Right hindlimb (tissue), 1 donor: ENCODE data around the gene LRP1B.

Experiments used
- DNase-seq: peaks from one replicate; pipeline ENCODE4 v3.0.0-alpha.2; 2018

Gene LRP1B

DNA sequence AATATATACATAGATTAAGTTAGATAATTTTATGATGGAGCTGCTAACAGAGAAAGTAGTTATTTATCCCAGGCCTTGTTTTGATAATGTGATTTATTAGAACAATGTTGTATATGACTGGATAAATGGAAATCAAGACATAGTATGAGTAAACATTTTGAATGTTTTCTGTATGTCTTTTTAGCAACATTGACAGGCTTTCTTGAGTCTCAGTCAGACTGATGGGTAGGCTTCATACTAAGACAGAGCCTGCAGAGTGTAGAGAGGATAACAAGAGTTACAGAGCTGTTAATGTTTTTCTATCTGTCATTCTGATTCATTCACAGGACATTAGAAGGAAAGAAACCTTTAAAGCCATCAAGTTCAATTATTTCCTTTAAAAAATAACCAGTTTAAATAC lies 478.5 kb downstream of the LRP1B start:
- no peak for DNase-seq

DNA sequence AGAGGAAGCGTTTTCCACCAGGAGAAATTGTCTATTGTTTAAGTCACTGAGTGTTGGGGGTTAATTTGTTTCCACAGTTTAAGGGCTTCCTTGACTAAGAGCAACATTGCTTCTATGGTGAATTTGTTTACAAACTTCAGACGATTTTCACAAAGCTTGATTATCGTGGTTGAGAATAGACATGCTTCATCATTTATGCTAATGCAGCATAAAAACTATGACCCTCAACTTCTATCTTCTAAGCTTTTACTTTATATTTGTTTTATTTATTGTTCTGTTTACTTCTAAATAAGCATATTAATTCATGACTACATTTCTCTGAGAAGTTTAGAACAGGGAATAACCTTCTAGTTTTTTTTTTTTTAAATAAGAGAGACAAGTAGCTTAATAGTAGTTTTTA lies 483.5 kb downstream of the LRP1B start:
- DNase-seq: no peak

DNA sequence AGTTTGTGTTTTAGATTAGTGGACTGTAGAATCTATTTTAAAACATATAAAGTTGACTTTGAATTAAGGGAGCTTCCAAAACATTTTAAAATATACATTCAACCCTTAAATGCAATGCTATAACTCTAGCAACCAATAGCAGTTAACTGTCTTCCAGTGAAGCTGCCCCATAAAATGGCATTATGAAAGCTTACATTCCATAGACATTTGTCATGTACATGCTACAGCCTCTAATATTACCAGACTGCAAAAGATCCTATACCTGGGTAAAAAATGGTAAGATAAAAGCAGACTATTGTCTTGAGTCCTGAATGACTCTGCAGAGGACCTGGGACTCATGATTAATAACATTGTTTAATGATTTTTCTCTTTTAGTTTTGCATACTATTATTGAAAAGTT lies 489.4 kb downstream of the LRP1B start:
- no peak for DNase-seq

DNA sequence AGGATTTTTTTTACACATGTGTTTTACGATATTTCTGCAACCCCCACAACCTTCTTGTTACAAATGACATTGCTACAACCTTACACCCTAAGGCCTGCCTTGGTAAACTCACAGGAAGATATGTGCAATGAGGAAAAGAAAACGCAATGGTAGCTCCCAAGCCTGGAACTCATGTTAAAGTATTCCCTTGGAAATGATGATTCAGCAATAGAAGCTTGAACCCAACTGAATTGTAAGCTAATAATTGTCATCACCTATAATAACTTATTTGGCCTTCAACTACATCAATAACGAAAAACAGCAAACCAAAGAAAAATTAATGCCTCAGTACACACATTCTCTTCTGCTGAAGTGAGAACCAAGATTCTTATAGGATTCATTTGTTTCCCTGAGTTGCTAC lies 491.0 kb downstream of the LRP1B start:
- no peak for DNase-seq

DNA sequence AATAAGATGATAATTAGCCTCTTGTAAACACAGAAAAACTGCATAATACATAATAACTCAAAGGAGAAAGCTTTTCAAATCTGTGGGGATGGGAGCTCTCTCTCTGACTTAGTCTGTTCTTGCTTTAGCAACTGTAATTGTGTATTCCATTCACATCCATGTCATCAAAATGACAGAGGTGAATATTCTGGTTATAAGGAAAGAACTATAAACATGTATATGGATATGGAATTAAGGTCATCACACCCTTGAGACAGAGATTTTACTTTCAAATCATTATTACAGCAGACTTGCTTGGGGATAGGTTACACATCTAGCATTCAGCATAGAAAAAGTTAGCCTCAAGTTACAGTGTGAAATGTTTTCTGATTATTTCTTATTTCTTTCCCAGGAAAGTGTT lies 497.7 kb downstream of the LRP1B start:
- no peak for DNase-seq

DNA sequence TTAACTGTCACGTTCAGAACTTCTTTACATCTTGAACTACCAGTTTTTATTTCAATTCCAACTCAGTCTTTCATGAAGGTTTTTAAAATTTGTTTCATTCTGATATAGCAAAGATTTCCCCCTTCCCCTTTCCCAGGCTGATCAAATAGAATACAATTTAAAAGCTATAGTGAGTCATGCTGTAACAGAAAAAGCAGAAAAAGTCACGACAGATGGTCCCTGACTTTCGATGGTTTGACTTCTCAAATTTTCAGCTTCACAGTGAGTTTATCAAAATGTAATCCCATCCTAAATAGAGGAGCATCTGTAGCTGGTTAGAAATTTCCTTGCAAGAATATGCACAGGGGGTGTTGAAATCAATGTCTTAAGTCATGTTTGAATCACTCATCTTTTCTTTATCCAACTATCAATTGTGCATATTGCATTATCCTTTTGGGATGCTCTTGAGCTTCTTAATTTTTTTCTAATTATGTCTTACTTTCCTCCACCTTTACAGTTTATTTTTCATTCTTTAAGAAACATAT lies 500.3 kb downstream of the LRP1B start:
- no peak for DNase-seq

DNA sequence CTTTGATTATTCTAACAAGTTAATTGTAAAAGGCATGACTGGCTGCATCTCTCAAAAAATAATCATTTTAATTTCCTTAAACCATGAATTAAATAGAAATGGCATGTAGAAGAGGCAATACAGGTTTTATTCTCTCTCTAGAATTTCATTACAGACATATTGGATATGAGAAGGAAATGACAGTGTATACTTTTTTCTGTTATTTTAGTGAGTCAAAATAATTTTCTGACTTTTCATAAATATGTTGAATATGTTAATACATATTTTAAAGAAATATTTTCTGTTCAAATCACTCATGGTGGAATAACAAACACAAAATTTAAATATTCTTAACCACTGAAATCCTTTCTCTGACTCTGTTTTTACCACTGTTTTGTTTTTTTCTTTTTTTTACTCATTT lies 510.4 kb downstream of the LRP1B start:
- DNase-seq: no peak

GRCh38 chr2:141618457-141618856 lies 512.4 kb downstream of the LRP1B start:
- DNase-seq: no peak

DNA sequence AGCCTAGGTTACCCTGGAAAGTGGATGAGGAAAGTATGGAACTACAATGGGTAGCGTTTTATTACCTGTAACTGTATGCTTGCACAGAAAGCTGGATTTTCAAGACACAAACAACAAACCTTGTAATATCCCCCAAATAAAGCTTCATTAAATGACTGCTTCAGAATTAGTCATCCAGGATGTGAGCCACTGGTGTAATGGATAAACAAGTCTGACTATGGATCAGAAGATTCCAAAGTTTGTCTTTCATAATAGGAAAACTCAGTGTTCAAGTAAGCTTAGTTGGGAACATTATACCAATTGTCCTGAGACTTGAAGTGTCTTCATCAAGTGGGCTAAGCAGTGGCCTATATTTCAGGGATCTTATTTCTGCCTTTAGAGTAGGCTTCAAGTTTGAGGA lies 518.8 kb downstream of the LRP1B start:
- no peak for DNase-seq

GRCh38 chr2:141611176-141611571 lies 519.6 kb downstream of the LRP1B start:
- no peak for DNase-seq

GRCh38 chr2:141610564-141611175 lies 520.1 kb downstream of the LRP1B start:
- no peak for DNase-seq

- no peak for DNase-seq
These were observed 525.7 kb downstream of the LRP1B start for GRCh38 chr2:141605163-141605562.

DNA sequence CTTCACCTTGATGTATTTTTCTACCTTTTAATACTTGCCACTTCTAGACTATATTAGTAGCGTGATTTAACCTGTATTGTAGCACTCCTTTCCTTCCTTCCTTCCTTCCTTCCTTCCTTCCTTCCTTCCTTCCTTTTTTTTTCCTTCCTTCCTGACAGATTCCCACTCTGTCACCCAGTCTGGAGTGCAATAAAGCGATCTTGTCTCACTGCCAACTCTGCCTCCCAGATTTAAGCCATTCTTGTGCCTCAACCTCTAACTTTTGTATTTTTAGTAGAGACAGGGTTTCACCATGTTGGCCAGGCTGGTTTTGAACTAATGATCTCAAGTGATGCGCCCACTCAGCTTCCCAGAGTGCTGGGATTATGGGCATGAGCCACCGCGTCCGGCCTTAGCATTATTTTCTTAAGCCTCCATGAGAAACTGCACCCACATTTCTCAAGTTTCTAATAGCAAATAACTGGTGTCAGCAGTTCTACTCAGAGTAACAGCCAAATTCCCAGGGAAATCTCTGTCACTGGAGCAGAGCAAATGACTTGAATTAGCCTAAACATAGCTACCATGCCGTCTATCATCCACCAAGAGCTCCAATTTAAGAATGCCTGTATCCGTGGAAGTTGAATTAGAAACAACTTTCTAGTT lies 529.2 kb downstream of the LRP1B start:
- DNase-seq: no peak

DNA sequence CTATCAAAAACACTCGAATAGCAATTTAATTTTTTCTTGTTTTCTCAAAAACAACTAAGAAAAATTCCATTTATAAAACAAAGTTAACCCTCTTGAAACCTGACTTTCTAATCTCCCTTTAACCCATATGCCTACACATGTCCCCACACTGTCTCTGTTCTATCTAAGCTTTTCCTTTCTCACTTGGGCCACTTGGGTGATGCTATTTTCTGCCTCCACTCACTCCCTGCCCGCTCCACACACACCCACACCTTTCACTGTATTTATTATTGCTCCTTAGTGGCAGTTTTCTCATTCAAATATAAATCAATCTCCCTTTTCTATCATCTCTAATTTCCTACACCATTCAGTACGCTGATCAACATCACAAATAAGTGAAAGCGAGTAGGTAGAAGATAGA lies 531.1 kb downstream of the LRP1B start:
- DNase-seq: no peak

- no peak for DNase-seq
These were observed 531.8 kb downstream of the LRP1B start for GRCh38 chr2:141598982-141599381.

- no peak for DNase-seq
These were observed 535.4 kb downstream of the LRP1B start for GRCh38 chr2:141595316-141595920.

GRCh38 chr2:141591787-141592186 lies 539.0 kb downstream of the LRP1B start:
- DNase-seq: no peak

DNA sequence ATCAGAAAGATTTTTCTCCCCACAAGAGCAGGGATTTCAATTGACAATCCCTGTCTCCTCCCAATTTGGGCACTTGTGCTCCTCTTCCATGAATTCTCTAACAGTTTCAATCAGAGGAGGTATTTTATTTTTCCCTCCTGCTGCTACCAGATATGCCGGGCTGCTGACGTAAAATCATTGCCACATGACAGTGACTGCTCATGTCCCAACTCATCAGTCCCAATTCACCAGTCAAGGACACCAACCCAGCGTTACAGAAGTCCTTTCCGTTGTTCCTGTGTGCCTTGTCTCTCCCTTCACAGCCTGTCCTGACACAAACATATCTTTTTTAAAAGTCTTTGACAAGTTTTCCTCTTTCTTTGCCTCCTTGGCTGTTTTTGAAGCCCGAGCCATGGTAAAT lies 540.2 kb downstream of the LRP1B start:
- no peak for DNase-seq

- DNase-seq: no peak
These were observed 541.5 kb downstream of the LRP1B start for GRCh38 chr2:141589314-141589713.

DNA sequence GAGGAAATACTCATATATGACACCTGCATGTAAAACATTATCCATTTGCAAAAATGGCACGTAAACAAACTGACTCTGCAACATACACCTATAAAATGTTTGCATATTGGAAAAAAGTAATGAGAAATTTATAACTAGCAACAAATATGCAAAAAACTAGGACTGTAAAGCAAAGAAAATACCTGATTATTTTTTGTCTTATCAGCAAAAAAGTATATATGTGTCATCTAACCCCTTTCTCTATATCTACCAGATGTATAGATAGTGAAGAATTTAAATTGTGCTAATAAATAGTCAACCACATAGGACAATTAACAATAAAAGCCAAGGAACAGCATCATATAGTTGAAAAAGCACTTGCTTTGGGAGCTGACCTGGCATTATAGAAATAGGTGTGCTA lies 543.8 kb downstream of the LRP1B start:
- DNase-seq: no peak

DNA sequence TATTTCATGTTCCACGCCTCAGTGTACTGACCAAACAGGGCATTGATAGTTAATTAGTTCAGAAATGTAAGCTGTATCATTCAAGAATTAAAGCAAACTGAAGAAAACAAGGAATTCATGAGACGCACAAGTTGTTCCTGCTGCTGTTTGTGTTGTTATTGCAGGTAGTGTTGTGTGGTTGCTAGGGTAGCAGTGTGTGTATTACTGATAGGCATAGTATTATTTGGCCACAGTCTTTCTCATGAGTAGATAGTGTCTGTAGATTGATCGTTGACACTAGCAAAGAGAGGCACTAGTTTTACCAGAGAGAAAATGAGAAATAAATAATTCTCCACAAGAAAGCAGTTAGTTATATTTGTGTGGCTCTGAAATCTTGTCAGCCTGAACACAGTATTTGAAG lies 548.6 kb downstream of the LRP1B start:
- no peak for DNase-seq

GRCh38 chr2:141579071-141579470 lies 551.7 kb downstream of the LRP1B start:
- no peak for DNase-seq

DNA sequence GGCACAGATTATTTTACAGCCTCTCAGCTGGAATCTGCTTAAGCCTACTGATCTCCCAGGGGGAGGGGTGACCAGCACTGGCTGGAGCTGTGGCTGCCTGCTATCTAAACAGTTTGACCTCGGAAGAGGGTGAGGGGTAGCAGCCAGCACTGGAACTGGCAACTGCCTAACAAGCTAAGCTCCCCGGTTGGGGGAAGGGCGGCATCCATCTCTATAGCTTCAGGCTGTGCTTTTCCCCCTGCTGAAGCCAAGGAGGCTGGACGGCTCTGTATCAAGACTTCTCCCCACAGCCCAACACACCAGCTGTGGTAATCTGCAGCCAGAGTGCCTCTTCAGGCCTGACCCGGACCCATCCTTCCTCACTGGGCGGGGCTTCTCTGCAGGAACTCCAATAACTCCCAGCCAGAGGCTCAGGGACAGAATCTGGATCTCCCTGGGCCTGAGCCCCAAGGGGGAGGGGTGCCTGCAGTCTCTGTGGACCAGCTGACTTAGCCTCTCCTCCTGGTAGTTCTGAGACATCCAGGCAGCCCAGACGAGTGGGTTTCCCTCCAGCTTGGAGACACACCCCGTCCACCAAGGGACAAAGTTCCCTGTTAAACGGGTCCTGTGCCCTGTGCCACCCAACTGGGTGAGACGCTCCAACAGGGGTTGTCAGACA lies 560.2 kb downstream of the LRP1B start:
- DNase-seq: no peak

- DNase-seq: no peak
These were observed 560.9 kb downstream of the LRP1B start for GRCh38 chr2:141569941-141570340.
